Spleen (tissue), 7 donors: ENCODE measurements around the gene QSOX1.

Source experiments
- CTCF ChIP-seq, 11 experiments: fragments of 200-600 bp in 7 of 11; fragments of 450-650 bp in 4 of 11; sonication (generic) in 4 of 11; IDR thresholded peaks in 8 of 11; conservative IDR thresholded peaks in 3 of 11; 1 replicate in 7 of 11; 2 replicates in 4 of 11; pipeline versions ENCODE4 v1.4.0 to v1.8.0; 2016 to 2021; ENCODE audit warnings: antibody characterized with exemption in 11 of 11, inconsistent platforms in 4 of 11, mild to moderate bottlenecking in 1 of 11
- POLR2A ChIP-seq, 3 donors: fragments of 450-650 bp; IDR thresholded peaks; one replicate each; pipeline ENCODE4 v1.5.1; 2017; ENCODE audit warnings: antibody characterized with exemption in 3 of 3, mild to moderate bottlenecking in 1 of 3
- POLR2AphosphoS5 ChIP-seq, 3 donors: sonication (generic); formaldehyde crosslinking; IDR thresholded peaks; one replicate each; pipeline ENCODE4 v1.5.1; 2017; ENCODE audit warnings: antibody characterized with exemption in 3 of 3
- donor health status: DM: no; HTN: no; CAD: no; lungs with moderate emphysema.
- donor health status: DM: no; HTN: no; CAD: no.
- donor health status: DM: no; HTN: no; CAD: no.

DNA sequence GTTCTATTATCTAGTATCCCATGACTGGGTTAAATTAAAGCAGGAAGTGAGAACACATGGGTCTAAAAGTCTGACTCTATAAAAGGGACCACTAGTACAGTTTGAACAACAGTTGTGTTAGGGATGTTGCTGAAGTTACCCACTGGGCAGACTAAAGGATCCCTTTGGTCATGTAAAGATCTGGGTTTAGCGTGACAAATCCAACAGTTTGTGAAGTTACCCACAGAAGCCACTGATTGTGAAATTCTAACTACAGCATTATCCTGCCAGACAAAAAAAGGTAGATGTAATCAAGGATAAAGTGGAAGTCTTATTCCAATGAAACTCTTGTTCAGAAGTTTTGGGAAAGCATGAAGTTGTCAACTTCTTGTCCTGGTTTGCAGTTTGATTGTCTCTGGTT, 5.7 kb downstream of the QSOX1 start:
- no peak for TF ChIP-seq CTCF (IDR thresholded peaks at IDR 0.05 in 8 of 11, conservative IDR thresholded peaks at IDR 0.05 in 3 of 11)
- TF ChIP-seq POLR2A (IDR thresholded peaks at IDR 0.05): no peak
- no peak for TF ChIP-seq POLR2AphosphoS5 (IDR thresholded peaks at IDR 0.05)
